Measurements from ENCODE around the gene MTCL1.

Gene MTCL1

DNA sequence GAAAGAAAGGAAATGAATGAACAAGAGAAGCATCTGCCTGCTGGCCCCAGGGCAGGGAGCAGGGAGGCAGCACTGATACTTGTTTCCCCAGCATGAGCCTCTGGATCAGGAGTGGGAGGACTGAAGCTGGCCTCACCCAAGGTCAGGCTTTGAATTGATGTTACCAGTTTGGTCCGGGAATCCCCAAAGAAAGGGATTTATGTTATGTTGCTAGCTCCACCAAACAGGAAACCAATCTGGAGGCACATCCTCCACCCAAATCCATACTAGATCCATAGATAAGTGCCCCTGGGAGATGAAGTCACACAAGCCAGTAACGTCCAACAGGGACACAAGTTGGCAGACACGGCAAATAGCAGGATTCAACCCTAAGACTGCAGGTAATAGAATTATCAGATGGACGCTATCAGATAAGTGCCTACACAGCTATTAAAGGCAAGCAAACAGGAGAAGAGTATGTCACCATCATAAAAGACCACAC, 85.9 kb downstream of the MTCL1 start:
- no peak overlapping the region for H3K9ac ChIP-seq (ENCODE audit: low read depth, low read length, poor library complexity, severe bottlenecking)
- no peak overlapping the region for H3K4me3 ChIP-seq (ENCODE audit: low read length, poor library complexity, severe bottlenecking)
- H3K79me2 ChIP-seq (ENCODE audit: insufficient read depth, low read length) = no peaks in the 10 kb centered on the region
- H3K9me3 ChIP-seq (ENCODE audit: insufficient read depth, low read depth, low read length) = no peaks in the 10 kb centered on the region
- H3K27me3 ChIP-seq (ENCODE audit: insufficient read depth, low read length, poor library complexity, severe bottlenecking) = no peaks in the 10 kb centered on the region
- H2AFZ ChIP-seq (ENCODE audit: low read length) = no peak overlapping the region
- H3F3A ChIP-seq (ENCODE audit: low read depth) = no peaks in the 10 kb centered on the region
- no peaks in the 10 kb centered on the region for H4K20me1 ChIP-seq (ENCODE audit: insufficient read depth, low read length, poor library complexity, severe bottlenecking)
- no peak overlapping the region for H3K4me2 ChIP-seq (ENCODE audit: low read depth, low read length, poor library complexity, severe bottlenecking)
- peaks cover 16% of the 10 kb centered on the region for H3K4me1 ChIP-seq (ENCODE audit: insufficient read depth, low read length, poor library complexity, severe bottlenecking)
- no peak for TF ChIP-seq EZH2phosphoT487 (IDR thresholded peaks at IDR 0.05; ENCODE audit: borderline replicate concordance)
- TF ChIP-seq, protein P1, sequence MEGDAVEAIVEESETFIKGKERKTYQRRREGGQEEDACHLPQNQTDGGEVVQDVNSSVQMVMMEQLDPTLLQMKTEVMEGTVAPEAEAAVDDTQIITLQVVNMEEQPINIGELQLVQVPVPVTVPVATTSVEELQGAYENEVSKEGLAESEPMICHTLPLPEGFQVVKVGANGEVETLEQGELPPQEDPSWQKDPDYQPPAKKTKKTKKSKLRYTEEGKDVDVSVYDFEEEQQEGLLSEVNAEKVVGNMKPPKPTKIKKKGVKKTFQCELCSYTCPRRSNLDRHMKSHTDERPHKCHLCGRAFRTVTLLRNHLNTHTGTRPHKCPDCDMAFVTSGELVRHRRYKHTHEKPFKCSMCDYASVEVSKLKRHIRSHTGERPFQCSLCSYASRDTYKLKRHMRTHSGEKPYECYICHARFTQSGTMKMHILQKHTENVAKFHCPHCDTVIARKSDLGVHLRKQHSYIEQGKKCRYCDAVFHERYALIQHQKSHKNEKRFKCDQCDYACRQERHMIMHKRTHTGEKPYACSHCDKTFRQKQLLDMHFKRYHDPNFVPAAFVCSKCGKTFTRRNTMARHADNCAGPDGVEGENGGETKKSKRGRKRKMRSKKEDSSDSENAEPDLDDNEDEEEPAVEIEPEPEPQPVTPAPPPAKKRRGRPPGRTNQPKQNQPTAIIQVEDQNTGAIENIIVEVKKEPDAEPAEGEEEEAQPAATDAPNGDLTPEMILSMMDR (conservative IDR thresholded peaks at IDR 0.05; ENCODE audit: low read length) = no peak
- no peaks in the 10 kb centered on the region for H3K9me2 ChIP-seq (replicated peaks; ENCODE audit: low read depth, low read length)
- H3K36me3 ChIP-seq (ENCODE audit: insufficient read depth, low read length) = no peaks in the 10 kb centered on the region; the same call in 1 of the 2 replicates

DNA sequence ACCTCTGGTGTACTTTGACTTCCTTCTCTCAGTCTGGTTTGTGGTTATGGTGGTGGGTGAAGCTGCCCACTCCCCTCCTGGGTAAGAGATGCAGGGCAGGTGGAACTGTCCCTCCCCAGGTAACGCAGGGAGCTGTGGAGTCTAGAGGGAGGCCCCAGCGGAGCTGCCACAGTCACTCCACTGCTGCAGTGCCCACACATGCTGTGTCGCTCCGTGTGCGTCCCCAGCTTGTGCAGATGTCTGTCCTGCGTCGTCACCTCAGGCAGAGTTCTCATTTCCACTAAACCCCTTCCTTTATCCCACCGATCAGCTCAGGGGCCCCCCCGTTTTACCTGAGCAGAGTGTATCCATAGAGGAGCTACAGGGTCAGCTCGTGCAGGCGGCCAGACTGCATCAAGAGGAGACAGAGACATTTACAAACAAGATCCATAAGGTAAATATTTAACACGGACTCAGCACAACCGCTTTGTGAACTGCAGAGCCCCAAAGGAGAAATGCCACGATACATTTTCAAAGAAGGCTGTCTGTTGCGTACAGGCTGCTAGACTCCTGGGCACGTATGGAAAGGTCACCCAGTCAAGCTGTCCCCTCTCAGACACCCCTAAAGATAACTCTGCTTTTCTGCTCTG, 87.4 kb downstream of the MTCL1 start:
- Histone ChIP-seq H3K9ac (ENCODE audit: low read depth, low read length, poor library complexity, severe bottlenecking) (no peak overlapping the region), H3K9me3 (ENCODE audit: insufficient read depth, low read depth, low read length) (no peaks in the 10 kb centered on the region), H3K36me3 (ENCODE audit: insufficient read depth, low read length) (no peaks in the 10 kb centered on the region)

DNA sequence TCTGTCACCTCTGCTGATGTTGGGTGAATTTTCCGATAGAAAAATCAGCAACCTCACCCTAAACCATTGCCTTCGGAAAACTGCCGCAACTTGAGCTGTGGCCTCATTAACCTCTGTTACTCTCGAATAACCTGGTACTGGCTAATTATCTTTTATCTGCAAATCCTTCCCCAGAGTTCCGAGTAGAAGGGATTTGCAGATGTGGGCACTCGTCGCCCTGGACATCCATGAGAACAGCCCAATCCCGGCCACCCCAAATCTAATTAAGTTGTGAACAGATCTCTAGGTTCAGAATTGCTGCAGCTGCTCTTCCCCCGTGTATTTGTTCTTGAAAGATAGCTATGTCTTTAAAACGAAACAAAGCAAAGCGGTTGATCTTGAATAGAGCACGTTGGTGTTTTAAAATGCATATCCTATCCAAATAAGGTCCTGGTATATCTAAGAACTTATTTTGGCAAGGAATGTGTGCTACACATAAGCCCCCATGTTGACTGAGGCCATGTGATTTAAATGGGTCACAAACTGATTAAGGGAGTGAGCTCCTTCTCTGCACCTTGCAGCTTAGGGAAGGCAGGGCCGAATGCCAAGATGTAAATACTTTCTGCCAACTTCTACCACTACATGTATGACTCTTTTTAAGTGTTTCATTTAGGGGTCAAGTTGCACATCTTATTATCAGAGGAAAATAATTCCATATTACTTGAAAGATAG, 88.2 kb downstream of the MTCL1 start:
- Histone ChIP-seq H2AFZ (ENCODE audit: low read length) (no peak overlapping the region), H3K27me3 (ENCODE audit: insufficient read depth, low read length, poor library complexity, severe bottlenecking) (no peaks in the 10 kb centered on the region), H3K4me3 (ENCODE audit: low read length, poor library complexity, severe bottlenecking) (no peak overlapping the region), H3F3A (ENCODE audit: low read depth) (no peaks in the 10 kb centered on the region), H3K4me1 (ENCODE audit: insufficient read depth, low read length, poor library complexity, severe bottlenecking) (peaks cover 30% of the 10 kb centered on the region), H3K9me3 (ENCODE audit: insufficient read depth, low read depth, low read length) (no peaks in the 10 kb centered on the region), H4K20me1 (ENCODE audit: insufficient read depth, low read length, poor library complexity, severe bottlenecking) (no peaks in the 10 kb centered on the region), H3K9ac (ENCODE audit: low read depth, low read length, poor library complexity, severe bottlenecking) (no peak overlapping the region), H3K36me3 (ENCODE audit: insufficient read depth, low read length) (no peaks in the 10 kb centered on the region), H3K79me2 (ENCODE audit: insufficient read depth, low read length) (no peaks in the 10 kb centered on the region), H3K4me2 (ENCODE audit: low read depth, low read length, poor library complexity, severe bottlenecking) (no peak overlapping the region), H3K9me2 (replicated peaks; ENCODE audit: low read depth, low read length) (no peaks in the 10 kb centered on the region)
- no peak for TF ChIP-seq EZH2phosphoT487 (IDR thresholded peaks at IDR 0.05; ENCODE audit: borderline replicate concordance)
- TF ChIP-seq, protein P1 (conservative IDR thresholded peaks at IDR 0.05; ENCODE audit: low read length) = no peak

More for the DNA sequence above, 87.4 kb downstream of the MTCL1 start:
- H4K20me1 ChIP-seq (ENCODE audit: insufficient read depth, low read length, poor library complexity, severe bottlenecking) = no peaks in the 10 kb centered on the region
- H3K4me3 ChIP-seq (ENCODE audit: low read length, poor library complexity, severe bottlenecking) = no peak overlapping the region
- H3K4me2 ChIP-seq (ENCODE audit: low read depth, low read length, poor library complexity, severe bottlenecking) = no peak overlapping the region
- H3K27me3 ChIP-seq (ENCODE audit: insufficient read depth, low read length, poor library complexity, severe bottlenecking) = no peaks in the 10 kb centered on the region
- H2AFZ ChIP-seq (ENCODE audit: low read length) = no peak overlapping the region
- H3K79me2 ChIP-seq (ENCODE audit: insufficient read depth, low read length) = no peaks in the 10 kb centered on the region
- TF ChIP-seq EZH2phosphoT487 (IDR thresholded peaks at IDR 0.05; ENCODE audit: borderline replicate concordance) = no peak
- TF ChIP-seq, protein P1 (conservative IDR thresholded peaks at IDR 0.05; ENCODE audit: low read length) = no peak
- no peaks in the 10 kb centered on the region for H3F3A ChIP-seq (ENCODE audit: low read depth)
- H3K4me1 ChIP-seq (ENCODE audit: insufficient read depth, low read length, poor library complexity, severe bottlenecking) = peaks cover 30% of the 10 kb centered on the region
- H3K9me2 ChIP-seq (replicated peaks; ENCODE audit: low read depth, low read length) = no peaks in the 10 kb centered on the region

Measured in Loucy (cell line).